GM10847 (cell line): ENCODE measurements around the gene ST3GAL3.

ENCODE experiments used
- POLR2A ChIP-seq: IDR thresholded peaks from 2 replicates; pipeline ENCODE4 v1.6.1; 2011; ENCODE audit not compliant: insufficient read length; ENCODE audit errors: extremely low read depth

ST3GAL3 gene

DNA sequence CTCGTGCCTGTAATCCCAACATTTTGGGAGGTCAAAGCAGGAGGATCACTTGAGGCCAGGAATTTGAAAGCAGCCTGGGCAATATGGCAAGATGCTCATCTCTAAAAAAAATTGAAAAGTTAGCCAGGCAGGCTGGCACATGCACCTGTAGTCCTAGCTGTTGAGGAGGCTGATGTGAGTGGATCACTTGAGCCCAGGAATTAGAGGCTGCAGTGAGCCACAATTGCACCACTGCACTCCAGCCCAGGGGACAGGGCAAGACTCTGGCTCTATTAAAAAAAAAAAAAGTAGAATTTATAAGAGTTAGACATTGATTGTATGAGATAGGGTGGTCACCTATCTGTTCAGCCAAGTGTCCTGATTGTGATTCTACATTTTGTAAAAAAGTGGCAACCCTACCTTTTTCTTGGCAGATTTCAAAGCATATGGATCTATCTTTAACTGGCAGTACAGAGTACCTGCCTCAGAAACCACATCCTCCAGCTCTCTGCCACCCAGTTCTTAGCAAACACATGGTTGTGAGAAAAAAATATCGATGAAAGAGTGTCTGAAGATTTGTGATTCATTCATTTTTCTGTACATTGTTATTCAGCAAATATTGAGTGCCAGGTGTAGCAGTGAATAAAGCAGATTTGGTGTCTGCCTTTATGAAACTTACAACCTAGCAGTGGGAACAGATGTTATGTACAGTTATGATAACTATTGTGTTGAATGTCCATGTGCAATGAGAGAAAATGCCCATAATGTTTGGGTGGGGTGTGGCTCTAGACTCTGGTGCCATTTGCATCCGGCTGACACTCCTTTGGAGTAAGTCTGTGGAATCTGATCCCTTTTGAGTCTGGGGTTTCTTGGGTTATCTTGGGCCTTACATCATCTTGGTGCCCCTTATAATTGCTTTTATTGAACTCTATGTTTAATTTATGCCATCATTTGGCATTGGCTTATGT is 82.5 kb downstream of the ST3GAL3 start:
- TF ChIP-seq POLR2A = no peak

GRCh38 chr1:43791243-43791642 is 83.9 kb downstream of the ST3GAL3 start:
- no peak for TF ChIP-seq POLR2A

- TF ChIP-seq POLR2A = no peak
Observed at GRCh38 chr1:43796111-43796581, 88.8 kb downstream of the ST3GAL3 start.

GRCh38 chr1:43797891-43798290 is 90.6 kb downstream of the ST3GAL3 start:
- TF ChIP-seq POLR2A = no peak

- TF ChIP-seq POLR2A = no peak
Observed at GRCh38 chr1:43799656-43800635, 92.6 kb downstream of the ST3GAL3 start.

GRCh38 chr1:43800771-43801170 is 93.4 kb downstream of the ST3GAL3 start:
- TF ChIP-seq POLR2A = no peak

DNA sequence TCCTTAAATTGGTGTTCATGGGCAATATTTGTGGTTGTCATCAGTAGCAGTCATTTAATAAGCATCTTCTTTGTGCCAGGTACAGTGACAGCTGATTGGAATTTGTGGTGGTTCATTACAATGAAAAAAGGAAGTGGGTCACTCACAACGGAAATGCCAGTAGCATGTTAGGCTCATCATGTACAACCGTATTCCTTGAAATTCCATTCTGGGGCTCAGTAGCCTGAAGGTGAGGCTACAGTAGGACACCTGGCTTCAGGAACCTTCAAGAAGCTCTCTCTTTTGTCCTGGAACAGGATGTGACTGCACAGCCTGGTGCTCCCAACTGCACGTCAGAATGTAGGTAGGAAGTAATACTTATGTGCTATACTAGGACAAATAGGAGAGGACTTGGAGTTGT is 93.9 kb downstream of the ST3GAL3 start:
- TF ChIP-seq POLR2A = no peak

GRCh38 chr1:43802356-43802980 is 95.1 kb downstream of the ST3GAL3 start:
- no peak for TF ChIP-seq POLR2A

DNA sequence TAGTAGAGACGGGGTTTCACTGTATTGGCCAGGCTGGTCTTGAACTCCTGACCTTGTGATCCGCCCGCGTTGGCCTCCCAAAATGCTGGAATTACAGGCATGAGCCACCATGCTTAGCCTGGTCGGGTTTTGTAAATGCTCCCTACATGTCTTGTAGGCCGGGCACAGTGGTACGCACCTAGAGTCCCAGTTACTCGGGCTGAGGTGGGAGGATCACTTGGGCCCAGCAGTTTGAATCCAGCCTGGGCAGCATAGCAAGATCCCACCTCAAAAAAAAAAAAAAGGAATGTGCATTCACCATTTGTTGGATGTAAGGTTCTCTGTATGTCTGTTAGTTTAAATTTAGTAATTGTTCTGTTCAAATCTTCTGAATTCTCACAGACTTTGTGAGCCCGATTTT is 95.8 kb downstream of the ST3GAL3 start:
- no peak for TF ChIP-seq POLR2A

DNA sequence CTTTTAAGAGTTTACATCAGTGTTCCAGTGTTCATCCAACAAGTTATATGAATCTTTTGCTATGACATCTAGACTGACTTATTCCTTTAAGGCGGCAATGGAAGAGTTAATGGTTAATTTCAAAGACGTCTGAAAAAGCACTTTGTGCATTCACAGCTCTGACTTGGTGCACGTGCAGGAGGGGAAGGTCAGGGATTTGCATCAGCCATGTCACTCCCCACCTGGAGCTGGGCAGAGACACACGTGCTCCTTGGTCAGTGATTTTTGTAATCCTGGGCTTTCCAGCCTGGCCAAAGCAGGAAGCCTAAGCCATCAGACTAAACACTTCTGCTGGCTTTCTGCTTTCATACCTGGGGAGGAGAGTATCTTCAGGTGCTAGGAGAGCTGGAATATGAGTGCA is 96.3 kb downstream of the ST3GAL3 start:
- no peak for TF ChIP-seq POLR2A

DNA sequence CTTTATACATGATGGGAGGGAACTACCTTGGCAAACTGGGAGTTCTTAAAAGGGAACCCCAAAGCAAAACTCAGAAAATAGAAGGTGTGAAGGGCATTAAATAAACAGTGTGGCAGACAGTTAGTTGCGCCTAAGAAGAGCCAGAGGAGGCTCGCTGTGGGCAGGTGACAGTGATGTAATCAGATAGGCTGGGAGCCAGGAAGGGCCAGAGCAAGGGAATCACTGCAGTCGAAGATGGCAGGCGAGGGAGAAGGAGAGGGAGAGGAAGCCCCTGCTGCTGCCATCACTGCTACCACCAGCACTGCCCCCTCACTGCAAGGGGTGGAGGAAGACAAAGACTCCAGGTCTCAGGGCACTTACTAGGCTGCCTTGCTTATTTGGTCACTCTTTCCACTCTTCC is 97.2 kb downstream of the ST3GAL3 start:
- TF ChIP-seq POLR2A = no peak

DNA sequence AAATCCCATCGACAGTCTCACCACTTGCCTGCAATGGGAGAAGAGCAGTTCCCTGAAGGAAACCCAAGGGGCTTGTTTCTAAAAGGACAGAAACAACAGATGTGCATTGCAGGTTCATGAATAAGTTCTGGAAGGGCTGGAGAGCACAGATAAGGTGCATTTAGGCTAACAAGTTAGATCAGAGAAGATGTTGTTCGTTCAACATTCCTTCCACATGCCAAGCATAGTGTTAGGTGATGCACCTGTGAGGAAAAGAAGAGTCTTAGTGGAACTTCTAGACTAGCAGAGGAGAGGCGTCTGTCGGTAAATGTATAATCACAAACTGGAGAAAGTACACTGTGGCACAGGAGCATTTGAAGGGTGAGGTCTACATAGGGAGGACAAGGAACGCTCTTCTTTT is 98.0 kb downstream of the ST3GAL3 start:
- TF ChIP-seq POLR2A = no peak

DNA sequence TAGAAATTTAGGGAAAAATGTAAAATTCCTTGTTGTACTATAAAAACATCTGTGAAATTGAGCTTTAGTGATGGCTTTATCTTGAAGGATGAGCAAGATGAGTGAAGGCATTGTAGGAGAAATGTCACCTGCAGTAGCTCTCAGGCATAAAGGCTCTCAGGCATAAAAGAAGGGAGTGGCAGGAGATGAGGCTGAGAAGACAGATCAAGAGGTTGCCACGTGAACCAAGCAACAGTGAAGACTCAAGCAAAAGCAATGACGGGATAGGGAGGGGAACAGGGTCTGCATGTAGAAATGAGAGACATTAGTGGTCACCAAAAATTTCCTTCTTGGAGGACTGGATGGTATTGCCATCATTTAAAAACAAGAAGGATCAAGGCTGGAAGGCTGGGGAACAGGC is 98.8 kb downstream of the ST3GAL3 start:
- no peak for TF ChIP-seq POLR2A

DNA sequence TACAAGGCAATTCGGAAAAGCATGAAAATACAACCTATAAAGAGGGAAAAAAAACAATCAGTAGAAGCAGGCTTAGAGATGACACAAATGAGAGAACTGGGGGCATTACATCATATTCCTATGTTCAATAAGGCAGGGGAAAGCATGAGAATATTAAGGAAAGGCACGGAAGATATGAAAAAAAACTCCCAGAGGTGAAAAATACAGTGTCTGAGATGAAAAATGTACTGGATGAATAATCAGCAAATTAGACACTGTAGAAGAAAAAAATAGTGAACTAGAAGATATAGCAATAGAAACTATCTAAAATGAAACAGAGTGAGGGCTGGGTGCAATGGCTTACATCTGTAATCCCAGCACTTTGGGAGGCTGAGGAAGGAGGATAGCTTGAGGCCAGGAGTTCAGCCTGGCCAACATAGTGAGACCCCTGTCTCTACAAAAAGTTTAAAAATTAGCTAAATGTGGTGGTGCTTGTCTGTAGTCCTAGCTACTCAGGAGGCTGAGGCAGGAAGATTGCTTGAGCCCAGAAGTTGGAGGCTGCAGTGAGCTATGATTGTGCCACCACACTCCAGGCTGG is 101.8 kb downstream of the ST3GAL3 start:
- TF ChIP-seq POLR2A = no peak

GRCh38 chr1:43812579-43812978 is 105.2 kb downstream of the ST3GAL3 start:
- no peak for TF ChIP-seq POLR2A
